ENCODE results near the gene RPRD2. TPM values are rescaled to one million over a fixed set of nuclear protein-coding genes. Genes with fewer than 3 reads are reported as not detected.

Gene RPRD2
- total and polyA plus RNA-seq, 9 of the 15 experiments (the other 6 are each of a cell fraction or from before 2014, with no cell fraction given), result 1.5 to 21.6 (median 7.7) TPM

GRCh38 chr1:150383631-150384324 lies 19.8 kb downstream of the RPRD2 start (continued):
- TF ChIP-seq ZNF592 (IDR thresholded peaks at IDR 0.05) (no peak), CHD4 (IDR thresholded peaks at IDR 0.05; ENCODE audit: insufficient read depth, insufficient replicate concordance, low read depth, low read length, poor library complexity, severe bottlenecking) (no peak), MEF2A (IDR thresholded peaks at IDR 0.05; ENCODE audit: control insufficient read depth, low read depth, low read length) (peak; percentile 92), CBFA2T3 (IDR thresholded peaks at IDR 0.05) (peak; percentile 54; the same call in 1 of the 2 replicates), ZNF79 (CRISPR knock-in tag; IDR thresholded peaks at IDR 0.05; ENCODE audit: low read depth) (no peak), NCOR1 (IDR thresholded peaks at IDR 0.05) (0 out of 2 replicates have a peak, but pooled peaks have one; percentile 29), TCF3 (CRISPR knock-in tag; IDR thresholded peaks at IDR 0.05) (peak; percentile 44; the same call in 1 of the 2 replicates), U2AF1 (optimal IDR thresholded peaks at IDR 0.05; ENCODE audit: low read depth, low read length) (no peak), NELFE (IDR thresholded peaks at IDR 0.05; ENCODE audit: insufficient read depth, insufficient read length) (no peak)
